Esophagus muscularis mucosa (tissue), 4 donors: ENCODE measurements around the gene C3orf70.

ENCODE experiments used
- CTCF ChIP-seq, 3 experiments: fragments of 200-600 bp in 2 of 3; fragments of 450-650 bp in 1 of 3; sonication (generic) in 2 of 3; IDR thresholded peaks; one replicate each; pipeline ENCODE4 v1.5.1; 2017 to 2019; ENCODE audit warnings: antibody characterized with exemption in 3 of 3, mild to moderate bottlenecking in 2 of 3, moderate library complexity in 1 of 3
- EP300 ChIP-seq: sonication (generic); formaldehyde crosslinking; IDR thresholded peaks from one replicate; pipeline ENCODE4 v1.6.1; 2017; ENCODE audit warnings: antibody characterized with exemption
- POLR2A ChIP-seq: fragments of 450-650 bp; IDR thresholded peaks from one replicate; pipeline ENCODE4 v1.6.1; 2017; ENCODE audit warnings: antibody characterized with exemption, moderate library complexity, mild to moderate bottlenecking, low read depth
- POLR2AphosphoS5 ChIP-seq, 2 donors: sonication (generic); formaldehyde crosslinking; IDR thresholded peaks; one replicate each; pipeline ENCODE4 v1.6.1; 2017; ENCODE audit warnings: antibody characterized with exemption in 2 of 2

- TF ChIP-seq EP300 (no peak), CTCF (IDR thresholded peaks at IDR 0.05) (no peak), POLR2A (no peak), POLR2AphosphoS5 (IDR thresholded peaks at IDR 0.05) (no peak)
Observed at GRCh38 chr3:185082829-185083228, 70.0 kb downstream of the C3orf70 start.
